SJSA1 (cell line): Measurements from ENCODE around the gene TREM1. TPM values are rescaled to one million over a fixed set of nuclear protein-coding genes. Genes with fewer than 3 reads are reported as not detected.
A peak's percentile ranks its signal among the peaks of the same experiment; 100 is the strongest.
"Not testable (repeated sequence)": the region's sequence is repeated elsewhere in the genome, so short reads cannot be mapped to it uniquely, and the experiment has no call there.

Experiments
- DNase-seq, 2 experiments: peaks; one replicate each; pipeline ENCODE4 v3.0.0-alpha.2; 2015 to 2020; ENCODE audit warnings: low spot score in 2 of 2, low read depth in 1 of 2
- H3K27ac ChIP-seq: fragments of 250-450 bp; sonication (Bioruptor Pico); 2 replicates; pipeline ENCODE4 v1.5.1; 2020; ENCODE audit warnings: mild to moderate bottlenecking, moderate library complexity
- H3K27me3 ChIP-seq: fragments of 250-450 bp; sonication (Bioruptor Pico); replicated peaks from 2 replicates; pipeline ENCODE4 v1.5.1; 2020; ENCODE audit warnings: mild to moderate bottlenecking, moderate library complexity
- H3K36me3 ChIP-seq: fragments of 250-450 bp; sonication (Bioruptor Pico); 2 replicates; pipeline ENCODE4 v1.5.1; 2020; ENCODE audit warnings: mild to moderate bottlenecking
- H3K4me1 ChIP-seq: fragments of 250-450 bp; sonication (Bioruptor Pico); replicated peaks from 2 replicates; pipeline ENCODE4 v1.6.1; 2021; ENCODE audit warnings: mild to moderate bottlenecking
- H3K4me3 ChIP-seq: fragments of 250-450 bp; sonication (Bioruptor Pico); 2 replicates; pipeline ENCODE4 v1.5.1; 2020; ENCODE audit warnings: mild to moderate bottlenecking
- H3K9me3 ChIP-seq: fragments of 250-450 bp; sonication (Bioruptor Pico); replicated peaks from 2 replicates; pipeline ENCODE4 v1.5.1; 2020; ENCODE audit warnings: mild to moderate bottlenecking
- total RNA-seq: library from RNA; depleted of rRNA; stranded (reverse); fragments of >200 nt; shearing (Covaris generic); gene quantifications from 2 replicates; pipeline ENCODE4 v1.2.3, GENCODE V29; 2014

Gene TREM1
- total RNA-seq, 1 experiment from 2014 or later, result not detected

- no peaks in the 10 kb centered on the region for H3K36me3 ChIP-seq
- no peaks in the 10 kb centered on the region for H3K9me3 ChIP-seq
- no peaks in the 10 kb centered on the region for H3K4me1 ChIP-seq
- no peak overlapping the region for H3K27ac ChIP-seq
- H3K4me3 ChIP-seq, result no peak overlapping the region
- H3K27me3 ChIP-seq, result no peaks in the 10 kb centered on the region
- DNase-seq, result no peak
Observed at GRCh38 chr6:41263267-41263666, 23.2 kb downstream of the TREM1 start.

DNA sequence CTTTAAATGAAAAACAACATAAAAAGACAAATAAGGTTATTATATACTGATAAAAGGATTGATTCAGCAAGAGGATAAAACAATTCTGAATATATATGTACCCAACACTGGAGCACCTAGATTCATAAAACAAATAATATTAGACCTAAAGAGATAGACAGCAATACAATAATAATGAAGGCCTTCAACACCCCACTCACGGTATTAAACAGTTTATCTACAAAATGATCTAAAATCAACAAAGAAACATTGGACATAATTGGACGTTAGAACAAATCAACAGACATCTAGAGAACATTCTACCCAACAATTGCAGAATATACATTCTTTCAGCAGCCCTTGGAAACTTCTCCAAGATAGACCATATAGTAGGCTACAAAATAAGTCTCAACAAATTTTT lies 24.1 kb downstream of the TREM1 start:
- Histone ChIP-seq H3K27me3 (no peaks in the 10 kb centered on the region), H3K9me3 (no peaks in the 10 kb centered on the region), H3K27ac (no peak overlapping the region), H3K36me3 (no peaks in the 10 kb centered on the region), H3K4me3 (no peak overlapping the region), H3K4me1 (no peaks in the 10 kb centered on the region)
- no peak for DNase-seq

DNA sequence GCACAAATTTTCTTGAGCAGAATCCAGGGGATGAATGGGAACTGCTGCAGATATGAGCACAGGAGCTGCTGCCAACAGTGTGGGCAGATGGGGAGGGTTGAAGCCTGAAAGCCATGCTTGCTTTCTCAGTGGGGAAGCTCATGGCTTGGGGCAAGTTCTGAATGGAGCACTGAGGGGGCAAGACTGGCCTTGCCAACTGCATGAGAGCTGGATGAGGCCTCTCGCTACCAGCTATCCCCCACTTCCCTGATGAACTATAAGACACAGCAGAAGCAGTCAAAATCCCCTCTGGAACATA lies 28.3 kb downstream of the TREM1 start:
- DNase-seq, result no peak
- no peaks in the 10 kb centered on the region; the same call in 1 of the 2 replicates for H3K27me3 ChIP-seq
- no peaks in the 10 kb centered on the region for H3K9me3 ChIP-seq
- H3K27ac ChIP-seq, result no peak overlapping the region
- H3K4me3 ChIP-seq, result no peak overlapping the region
- H3K36me3 ChIP-seq, result no peaks in the 10 kb centered on the region
- no peaks in the 10 kb centered on the region for H3K4me1 ChIP-seq

DNA sequence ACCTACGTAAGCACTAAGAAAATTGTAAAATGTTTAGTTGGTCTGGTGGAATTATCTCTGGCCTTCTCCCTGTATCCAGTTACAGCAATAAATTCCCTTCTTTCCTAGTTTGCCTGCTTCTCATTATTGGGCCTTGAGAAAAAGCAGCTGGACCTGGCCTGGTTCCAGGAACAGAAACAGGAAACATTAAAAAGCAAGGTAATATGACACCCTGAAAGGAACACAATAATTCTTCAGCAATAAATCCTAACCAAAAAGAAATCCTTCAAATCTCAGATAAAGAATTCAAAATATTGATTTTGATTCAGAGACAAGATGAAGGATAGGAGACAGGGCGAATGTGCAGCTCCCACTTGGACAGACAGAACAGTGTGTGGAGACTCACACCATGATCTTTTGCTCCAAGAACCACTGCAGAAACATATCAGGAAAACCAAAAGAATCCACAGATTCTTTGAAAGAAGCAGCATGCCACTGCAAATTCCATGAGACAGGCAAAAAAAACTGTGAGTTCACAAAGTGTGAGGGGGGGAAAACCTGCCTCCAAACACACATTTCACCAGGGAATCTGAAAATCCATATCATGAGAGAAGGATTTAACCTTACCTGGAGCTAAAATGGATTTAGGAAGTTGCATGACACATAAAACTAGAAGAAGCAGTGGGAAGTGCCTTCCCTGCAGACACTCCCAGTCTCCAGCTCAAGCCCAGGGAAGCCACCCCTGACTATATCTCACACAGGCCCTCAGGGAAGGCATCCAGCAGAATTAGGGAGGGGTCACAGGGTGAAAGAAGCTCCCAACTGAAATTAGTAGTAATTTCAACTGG lies 28.9 kb downstream of the TREM1 start:
- Histone ChIP-seq H3K27ac (no peak overlapping the region), H3K4me1 (no peaks in the 10 kb centered on the region), H3K4me3 (no peak overlapping the region), H3K27me3 (no peaks in the 10 kb centered on the region; the same call in 1 of the 2 replicates), H3K9me3 (no peaks in the 10 kb centered on the region), H3K36me3 (no peaks in the 10 kb centered on the region)
- DNase-seq, result no peak

GRCh38 chr6:41256383-41256782 lies 30.1 kb downstream of the TREM1 start:
- no peaks in the 10 kb centered on the region for H3K9me3 ChIP-seq
- no peak overlapping the region for H3K27ac ChIP-seq
- H3K27me3 ChIP-seq, result no peaks in the 10 kb centered on the region; the same call in 1 of the 2 replicates
- no peaks in the 10 kb centered on the region for H3K4me1 ChIP-seq
- no peak overlapping the region for H3K4me3 ChIP-seq
- DNase-seq, result no peak
- no peaks in the 10 kb centered on the region for H3K36me3 ChIP-seq

DNA sequence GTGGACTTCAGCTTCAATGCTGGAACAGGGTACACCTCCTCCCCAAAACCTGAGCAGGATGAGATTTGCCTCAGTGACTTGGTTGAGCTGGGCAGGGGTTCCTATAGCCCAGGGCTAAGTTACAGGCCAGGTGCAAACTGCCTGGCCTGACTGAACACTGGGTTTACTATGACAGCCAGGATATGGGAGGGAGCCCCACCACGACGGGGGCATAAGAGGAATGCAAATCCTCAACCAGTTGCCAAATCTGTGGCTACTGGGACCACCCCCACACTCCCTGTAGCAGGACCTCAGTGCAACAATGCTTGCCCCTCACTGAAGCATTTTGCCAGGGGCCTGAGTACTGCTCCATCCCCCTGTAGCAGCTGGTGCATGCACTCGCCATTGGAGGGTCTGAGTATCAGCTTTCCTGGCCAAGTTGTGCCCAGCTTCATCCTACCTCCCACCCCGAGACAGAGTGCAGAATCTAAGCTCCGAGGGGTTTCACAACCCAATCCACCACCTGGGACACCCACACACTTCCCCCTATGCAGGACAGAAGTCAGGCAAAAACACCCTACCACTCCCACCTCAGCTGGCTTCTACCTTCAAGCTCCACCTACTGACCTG lies 30.7 kb downstream of the TREM1 start:
- no peak overlapping the region for H3K4me3 ChIP-seq
- H3K27ac ChIP-seq, result no peak overlapping the region
- no peaks in the 10 kb centered on the region; the same call in 1 of the 2 replicates for H3K27me3 ChIP-seq
- no peaks in the 10 kb centered on the region for H3K36me3 ChIP-seq
- H3K9me3 ChIP-seq, result no peaks in the 10 kb centered on the region
- DNase-seq, result no peak
- no peaks in the 10 kb centered on the region for H3K4me1 ChIP-seq

DNA sequence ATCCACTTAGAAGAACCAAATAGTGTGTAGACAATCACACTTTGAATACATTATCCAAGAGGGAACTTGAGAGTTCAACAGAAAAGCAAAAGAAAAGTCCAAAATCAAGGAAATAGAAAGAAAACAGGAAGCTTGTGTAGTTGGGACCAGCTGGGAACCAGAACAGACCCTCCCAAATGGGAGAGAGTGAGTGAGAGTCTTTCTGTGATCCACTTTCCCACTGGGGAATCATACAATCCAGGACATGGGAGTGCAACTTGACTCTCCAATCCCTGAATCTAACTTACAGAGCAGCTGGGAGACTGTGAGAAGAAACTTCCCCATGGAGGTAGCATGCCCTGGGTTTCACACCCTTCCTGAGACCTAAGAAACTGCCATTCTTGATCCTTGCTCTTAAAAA lies 31.4 kb downstream of the TREM1 start:
- Histone ChIP-seq H3K4me1 (no peaks in the 10 kb centered on the region), H3K4me3 (no peak overlapping the region), H3K27ac (no peak overlapping the region), H3K27me3 (no peaks in the 10 kb centered on the region; the same call in 1 of the 2 replicates), H3K9me3 (no peaks in the 10 kb centered on the region), H3K36me3 (no peaks in the 10 kb centered on the region)
- no peak for DNase-seq

GRCh38 chr6:41252401-41253169 lies 33.9 kb downstream of the TREM1 start:
- no peak overlapping the region for H3K27ac ChIP-seq
- H3K4me3 ChIP-seq, result no peak overlapping the region
- no peaks in the 10 kb centered on the region for H3K4me1 ChIP-seq
- H3K36me3 ChIP-seq, result no peaks in the 10 kb centered on the region
- no peak for DNase-seq
- no peaks in the 10 kb centered on the region; the same call in 1 of the 2 replicates for H3K27me3 ChIP-seq
- H3K9me3 ChIP-seq, result no peaks in the 10 kb centered on the region

DNA sequence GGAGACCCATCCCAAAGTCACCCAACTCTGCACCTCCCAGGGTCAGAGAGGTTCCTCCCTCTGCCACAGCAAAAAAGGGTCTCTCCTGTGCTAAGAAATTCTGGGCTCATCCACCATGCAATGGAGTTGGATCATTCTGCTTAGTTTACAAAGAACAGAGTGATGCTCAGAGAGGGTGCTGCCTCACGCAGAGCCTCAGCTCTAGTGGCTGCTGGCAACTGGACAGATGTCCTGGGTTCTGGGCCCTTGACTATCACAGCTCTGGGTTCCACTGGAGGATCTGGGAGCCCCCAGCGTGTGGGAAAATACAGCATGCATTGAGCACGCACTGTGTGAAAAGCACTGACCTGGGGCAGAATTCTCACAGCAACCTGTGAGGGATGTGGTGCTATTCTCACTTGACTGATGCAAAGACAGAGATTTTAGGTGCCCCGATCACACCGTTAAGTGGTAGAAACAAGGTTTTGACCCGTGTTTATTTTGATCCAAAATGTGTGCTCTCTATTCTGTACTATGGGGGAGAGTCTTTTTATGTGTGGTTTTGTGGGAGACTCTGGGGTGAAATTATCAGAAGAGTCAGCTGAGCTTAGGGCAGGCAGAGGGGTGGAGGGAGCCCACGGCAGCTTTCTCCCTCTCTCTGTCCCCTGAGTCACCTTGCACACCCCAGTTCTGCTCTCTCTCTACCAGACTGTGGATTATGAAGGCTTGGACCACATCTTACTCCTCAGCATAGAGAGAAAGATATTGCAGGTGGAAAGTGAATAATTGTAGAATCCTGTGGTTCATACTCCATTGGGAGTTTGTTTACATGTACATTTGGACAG lies 38.4 kb downstream of the TREM1 start:
- no peak overlapping the region for H3K27ac ChIP-seq
- no peaks in the 10 kb centered on the region for H3K36me3 ChIP-seq
- H3K27me3 ChIP-seq, result no peaks in the 10 kb centered on the region
- H3K9me3 ChIP-seq, result no peaks in the 10 kb centered on the region
- H3K4me3 ChIP-seq, result no peak overlapping the region
- DNase-seq, result no peak
- no peaks in the 10 kb centered on the region for H3K4me1 ChIP-seq

DNA sequence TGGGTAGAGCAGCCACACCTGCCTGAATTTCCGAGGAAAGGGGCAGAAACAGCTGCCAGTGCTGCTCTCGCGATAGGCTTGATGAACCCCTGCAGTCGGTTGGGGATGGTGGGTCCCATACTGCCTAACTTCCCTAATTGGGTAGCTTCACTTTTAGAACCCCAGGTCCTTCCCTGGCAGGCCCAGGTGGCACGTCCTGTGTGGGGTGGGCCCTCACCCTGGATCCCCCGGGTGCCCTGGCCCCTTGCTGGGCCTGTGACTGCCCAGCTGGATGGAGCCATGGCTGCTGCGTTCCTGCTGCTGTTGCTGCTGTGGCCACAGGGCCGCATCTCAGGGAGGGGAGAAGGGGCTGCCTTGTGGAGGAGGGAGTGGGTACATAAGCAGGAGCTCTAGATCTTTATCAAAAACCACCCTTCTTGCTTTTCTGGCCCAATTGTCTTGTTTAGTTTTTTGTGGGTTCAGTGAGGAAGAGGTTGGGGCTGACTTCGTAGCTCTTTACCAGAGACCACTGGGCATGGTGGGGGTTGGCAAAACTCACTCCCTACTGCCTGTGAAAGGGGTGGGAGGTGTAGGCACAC lies 39.1 kb downstream of the TREM1 start:
- no peaks in the 10 kb centered on the region for H3K9me3 ChIP-seq
- H3K27ac ChIP-seq, result no peak overlapping the region
- H3K27me3 ChIP-seq, result no peaks in the 10 kb centered on the region
- DNase-seq, result no peak
- H3K4me3 ChIP-seq, result no peak overlapping the region
- no peaks in the 10 kb centered on the region for H3K36me3 ChIP-seq
- H3K4me1 ChIP-seq, result no peaks in the 10 kb centered on the region

- not testable (repeated sequence) for H3K9me3 ChIP-seq, H3K27ac ChIP-seq, H3K4me1 ChIP-seq, H3K36me3 ChIP-seq, H3K27me3 ChIP-seq, H3K4me3 ChIP-seq, DNase-seq
Observed at GRCh38 chr6:41246529-41246928, 40.0 kb downstream of the TREM1 start.

GRCh38 chr6:41239467-41240159 lies 46.9 kb downstream of the TREM1 start:
- H3K4me3 ChIP-seq, result no peak overlapping the region
- DNase-seq, result peak in 1 of 2 experiments; percentile 14
- no peak overlapping the region for H3K27ac ChIP-seq
- H3K9me3 ChIP-seq, result no peaks in the 10 kb centered on the region
- peaks cover 29% of the 10 kb centered on the region for H3K27me3 ChIP-seq
- H3K36me3 ChIP-seq, result no peaks in the 10 kb centered on the region
- peaks cover 6% of the 10 kb centered on the region for H3K4me1 ChIP-seq

- DNase-seq, result no peak
- no peaks in the 10 kb centered on the region for H3K36me3 ChIP-seq
- peaks cover 35% of the 10 kb centered on the region for H3K27me3 ChIP-seq
- no peak overlapping the region for H3K4me3 ChIP-seq
- peaks cover 6% of the 10 kb centered on the region for H3K4me1 ChIP-seq
- no peak overlapping the region for H3K27ac ChIP-seq
- no peaks in the 10 kb centered on the region for H3K9me3 ChIP-seq
Observed at GRCh38 chr6:41237128-41237527, 49.4 kb downstream of the TREM1 start.
